ENCODE measurements around the gene TACO1. TPM values are rescaled to one million over a fixed set of nuclear protein-coding genes. Genes with fewer than 3 reads are reported as not detected.
A peak's percentile ranks its signal among the peaks of the same experiment; 100 is the strongest.

The TACO1 gene
- total RNA-seq, 1 donor from 2014 or later = 24.4 TPM

DNA sequence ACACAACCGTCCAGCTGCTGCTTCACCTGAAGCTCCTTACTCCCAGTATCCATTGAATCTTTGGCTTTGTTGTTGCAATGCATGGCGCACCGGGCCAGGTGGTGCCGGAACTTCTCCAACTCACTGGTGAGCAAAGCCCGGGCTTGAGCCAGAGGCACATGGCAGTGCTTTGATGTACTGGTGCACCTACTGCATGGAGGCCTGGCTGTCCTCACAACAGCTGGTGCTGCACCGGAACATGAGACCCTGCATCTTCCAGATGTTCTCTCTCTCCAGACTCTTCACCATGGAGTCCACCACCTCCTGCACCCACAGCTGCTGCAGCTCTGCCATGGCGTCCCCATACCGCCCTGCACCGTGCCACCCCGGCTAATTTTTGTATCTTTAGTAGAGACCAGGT is 10.2 kb downstream of the TACO1 start:
- no peak overlapping the region for H3K4me3 Mint-ChIP-seq
- H3K27me3 Mint-ChIP-seq = no peaks in the 10 kb centered on the region
- H3K27ac Mint-ChIP-seq = no peak overlapping the region
- H3K36me3 Mint-ChIP-seq = peaks cover 11% of the 10 kb centered on the region
- no peaks in the 10 kb centered on the region for H3K9me3 Mint-ChIP-seq
- no peak for DNase-seq (ENCODE audit: extremely low spot score, unreplicated experiment)
- TF ChIP-seq, protein P1, sequence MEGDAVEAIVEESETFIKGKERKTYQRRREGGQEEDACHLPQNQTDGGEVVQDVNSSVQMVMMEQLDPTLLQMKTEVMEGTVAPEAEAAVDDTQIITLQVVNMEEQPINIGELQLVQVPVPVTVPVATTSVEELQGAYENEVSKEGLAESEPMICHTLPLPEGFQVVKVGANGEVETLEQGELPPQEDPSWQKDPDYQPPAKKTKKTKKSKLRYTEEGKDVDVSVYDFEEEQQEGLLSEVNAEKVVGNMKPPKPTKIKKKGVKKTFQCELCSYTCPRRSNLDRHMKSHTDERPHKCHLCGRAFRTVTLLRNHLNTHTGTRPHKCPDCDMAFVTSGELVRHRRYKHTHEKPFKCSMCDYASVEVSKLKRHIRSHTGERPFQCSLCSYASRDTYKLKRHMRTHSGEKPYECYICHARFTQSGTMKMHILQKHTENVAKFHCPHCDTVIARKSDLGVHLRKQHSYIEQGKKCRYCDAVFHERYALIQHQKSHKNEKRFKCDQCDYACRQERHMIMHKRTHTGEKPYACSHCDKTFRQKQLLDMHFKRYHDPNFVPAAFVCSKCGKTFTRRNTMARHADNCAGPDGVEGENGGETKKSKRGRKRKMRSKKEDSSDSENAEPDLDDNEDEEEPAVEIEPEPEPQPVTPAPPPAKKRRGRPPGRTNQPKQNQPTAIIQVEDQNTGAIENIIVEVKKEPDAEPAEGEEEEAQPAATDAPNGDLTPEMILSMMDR (conservative IDR thresholded peaks at IDR 0.05) = no peak
- no peaks in the 10 kb centered on the region for H3K4me1 Mint-ChIP-seq (ENCODE audit: unreplicated experiment)

- DNase-seq (ENCODE audit: extremely low spot score, unreplicated experiment) = no peak
- Mint-ChIP-seq H3K4me1 (ENCODE audit: unreplicated experiment) (no peaks in the 10 kb centered on the region), H3K36me3 (peaks cover 10% of the 10 kb centered on the region), H3K27ac (no peak overlapping the region), H3K4me3 (no peak overlapping the region), H3K27me3 (no peaks in the 10 kb centered on the region), H3K9me3 (no peaks in the 10 kb centered on the region)
- TF ChIP-seq, protein P1 (conservative IDR thresholded peaks at IDR 0.05) = no peak
Observed at GRCh38 chr17:63611354-63611753, 10.7 kb downstream of the TACO1 start.

- no peak overlapping the region for H3K27ac Mint-ChIP-seq
- H3K36me3 Mint-ChIP-seq = peaks cover under 1% of the 10 kb centered on the region
- peaks cover 13% of the 10 kb centered on the region for H3K27me3 Mint-ChIP-seq
- no peak overlapping the region for H3K4me3 Mint-ChIP-seq
- TF ChIP-seq, protein P1 (conservative IDR thresholded peaks at IDR 0.05) = no peak
- no peaks in the 10 kb centered on the region for H3K9me3 Mint-ChIP-seq
- DNase-seq (ENCODE audit: extremely low spot score, unreplicated experiment) = no peak
- H3K4me1 Mint-ChIP-seq (ENCODE audit: unreplicated experiment) = no peaks in the 10 kb centered on the region
Observed at GRCh38 chr17:63613663-63614062, 13.0 kb downstream of the TACO1 start.

DNA sequence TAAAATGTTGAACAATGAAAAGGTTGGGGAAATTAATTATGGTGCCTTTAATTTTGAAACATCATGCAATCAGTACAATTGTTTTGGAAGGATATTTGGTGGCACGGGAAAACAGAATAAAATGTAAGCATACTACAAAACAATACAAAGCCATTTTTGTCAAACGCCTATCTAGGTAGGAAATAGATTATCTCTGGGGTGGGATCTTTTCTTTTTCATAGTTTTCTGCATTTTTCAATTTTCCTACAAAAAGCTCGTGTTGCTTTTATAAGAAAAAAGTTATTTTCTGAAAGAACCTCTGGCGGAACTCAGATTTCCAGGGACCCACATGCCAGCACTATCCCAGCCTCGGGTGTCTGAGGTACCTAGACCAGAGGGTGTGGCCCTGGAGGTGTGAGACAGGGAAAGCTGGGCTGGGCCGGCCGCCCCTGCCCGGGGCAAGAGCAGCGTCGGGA is 20.6 kb downstream of the TACO1 start:
- Mint-ChIP-seq H3K4me3 (peak overlapping the region; percentile 95), H3K4me1 (ENCODE audit: unreplicated experiment) (peaks cover 22% of the 10 kb centered on the region), H3K9me3 (no peaks in the 10 kb centered on the region), H3K36me3 (no peaks in the 10 kb centered on the region), H3K27me3 (peaks cover 14% of the 10 kb centered on the region), H3K27ac (no peak overlapping the region)
- no peak for DNase-seq (ENCODE audit: extremely low spot score, unreplicated experiment)
- TF ChIP-seq, protein P1 (conservative IDR thresholded peaks at IDR 0.05) = no peak

GRCh38 chr17:63621684-63622573 is 21.2 kb downstream of the TACO1 start, which contains the start of gene MAP3K3:
Gene MAP3K3 (plus strand): TSS chr17:63622417. CDS start chr17:63622760, 343 bp downstream.
- TF ChIP-seq, protein P1 (conservative IDR thresholded peaks at IDR 0.05) = no peak
- peak; percentile 98 for DNase-seq (ENCODE audit: extremely low spot score, unreplicated experiment)
- Mint-ChIP-seq H3K27ac (peak within 1 kb of the TSS; percentile 90), H3K4me1 (ENCODE audit: unreplicated experiment) (peaks cover 29% of the 10 kb centered on the region), H3K9me3 (no peaks in the 10 kb centered on the region), H3K4me3 (peak within 1 kb of the TSS; percentile 98), H3K36me3 (no peaks in the 10 kb centered on the region), H3K27me3 (peaks cover 14% of the 10 kb centered on the region)

Data from type B pancreatic cell (in vitro differentiated cells).